ENCODE results near the gene TRIM22.
"Not testable (repeated sequence)": the region's sequence is repeated elsewhere in the genome, so short reads cannot be mapped to it uniquely, and the experiment has no call there.

Gene TRIM22

DNA sequence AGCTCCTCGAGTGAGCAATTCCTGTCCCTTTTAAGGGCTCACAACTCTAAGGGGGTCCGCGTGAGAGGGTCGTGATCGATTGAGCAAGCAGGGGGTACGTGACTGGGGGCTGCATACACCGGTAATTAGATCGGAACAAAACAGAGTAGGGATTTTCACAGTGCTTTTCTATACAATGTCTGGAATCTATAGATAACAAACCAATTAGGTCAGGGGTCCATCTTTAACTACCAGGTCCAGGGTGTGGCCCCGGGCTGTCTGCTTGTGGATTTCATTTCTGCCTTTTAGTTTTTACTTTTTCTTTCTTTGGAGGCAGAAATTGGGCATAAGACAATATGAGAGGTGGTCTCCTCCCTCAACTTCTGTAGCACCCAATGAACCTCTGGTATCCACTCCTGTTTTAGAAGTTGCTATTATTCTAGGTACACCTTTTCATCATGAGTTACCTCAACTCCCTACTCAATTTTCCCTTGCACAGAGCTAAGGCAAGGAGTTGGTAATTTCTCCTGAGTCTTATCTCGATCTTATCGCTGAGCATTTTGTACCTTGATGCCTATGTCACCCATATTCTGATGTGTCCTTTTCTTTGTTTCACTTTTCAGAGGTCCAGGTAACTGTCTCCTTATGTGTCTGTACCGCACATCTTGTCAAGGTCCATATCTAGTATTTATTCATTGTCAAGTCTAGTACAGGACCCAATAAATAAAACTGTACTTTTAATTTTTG lies 1.8 kb downstream of the TRIM22 start:
- not testable (repeated sequence) for DNase-seq

DNA sequence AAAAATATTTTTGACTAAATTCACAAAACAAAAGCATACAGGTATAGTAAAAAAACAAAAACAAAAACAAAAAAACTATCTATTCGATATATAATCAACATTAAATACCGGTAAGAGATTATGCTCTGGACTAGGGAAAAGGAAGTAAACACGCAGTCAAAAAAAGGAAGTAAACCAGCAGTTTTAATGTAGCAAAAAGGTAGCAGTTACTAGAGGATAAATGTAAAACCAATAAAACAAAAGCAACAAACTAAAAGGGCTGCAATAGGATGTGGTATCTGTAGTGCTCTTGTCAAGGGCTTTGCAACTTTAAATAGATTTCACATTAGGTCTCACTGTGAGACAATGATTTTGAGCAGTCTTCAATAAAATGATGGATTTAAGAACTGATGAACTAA lies 2.4 kb downstream of the TRIM22 start:
- no peak for DNase-seq

DNA sequence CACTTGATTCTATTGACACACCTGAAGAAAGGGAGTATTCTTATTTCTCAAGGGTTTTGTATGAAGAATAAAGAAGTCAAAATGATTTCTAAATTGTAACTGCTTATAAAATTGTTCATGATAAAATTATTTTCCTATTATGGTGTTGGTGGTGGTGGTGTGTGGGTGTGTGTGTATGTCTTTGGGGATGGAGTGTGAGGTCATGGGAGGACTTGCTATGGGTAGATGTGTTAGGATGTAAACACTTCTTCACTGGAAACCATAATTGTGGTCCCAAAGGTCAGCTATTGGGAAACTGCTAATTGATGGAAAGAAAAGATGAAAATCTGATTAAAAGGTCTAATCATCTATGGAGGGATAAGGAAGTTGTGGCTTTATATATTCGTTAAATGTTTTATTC lies 5.1 kb downstream of the TRIM22 start:
- no peak for DNase-seq

GRCh38 chr11:5695580-5695979 lies 6.0 kb downstream of the TRIM22 start:
- no peak for DNase-seq

DNA sequence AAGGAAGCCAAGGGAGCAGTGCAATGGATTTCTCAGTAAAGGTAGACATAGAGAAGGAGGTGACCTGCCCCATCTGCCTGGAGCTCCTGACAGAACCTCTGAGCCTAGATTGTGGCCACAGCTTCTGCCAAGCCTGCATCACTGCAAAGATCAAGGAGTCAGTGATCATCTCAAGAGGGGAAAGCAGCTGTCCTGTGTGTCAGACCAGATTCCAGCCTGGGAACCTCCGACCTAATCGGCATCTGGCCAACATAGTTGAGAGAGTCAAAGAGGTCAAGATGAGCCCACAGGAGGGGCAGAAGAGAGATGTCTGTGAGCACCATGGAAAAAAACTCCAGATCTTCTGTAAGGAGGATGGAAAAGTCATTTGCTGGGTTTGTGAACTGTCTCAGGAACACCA lies 6.6 kb downstream of the TRIM22 start:
- no peak for DNase-seq

- DNase-seq = no peak
Observed at GRCh38 chr11:5698281-5698680, 8.7 kb downstream of the TRIM22 start.

DNA sequence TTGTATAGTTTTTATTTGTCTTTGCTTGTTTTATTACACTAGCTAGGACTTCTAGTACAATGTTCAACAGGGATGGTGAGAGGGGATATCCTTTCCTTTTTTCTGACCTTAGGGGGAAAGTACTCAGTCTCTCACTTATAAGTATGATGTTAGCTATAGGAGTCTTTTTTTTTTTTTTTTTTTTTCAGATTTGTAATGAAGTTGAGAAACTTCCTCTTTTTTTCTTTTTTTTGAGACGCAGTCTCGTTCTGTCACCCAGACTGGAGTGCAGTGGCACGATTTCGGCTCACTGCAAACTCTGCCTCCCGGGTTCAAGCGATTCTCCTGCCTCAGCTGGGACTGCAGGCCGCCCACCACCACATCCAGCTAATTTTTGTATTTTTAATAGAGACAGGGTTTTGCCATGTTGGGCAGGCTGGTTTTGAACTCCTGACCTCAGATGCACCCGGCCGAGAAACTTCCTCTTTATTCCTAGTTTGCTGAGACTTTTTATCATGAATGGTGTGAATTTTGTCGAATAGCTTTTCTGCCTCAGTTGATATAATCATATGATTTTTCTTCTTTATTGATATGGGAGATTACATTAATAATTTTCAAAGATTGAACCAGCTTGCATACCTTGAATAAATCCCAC lies 10.9 kb downstream of the TRIM22 start:
- no peak for DNase-seq

GRCh38 chr11:5701055-5701577 lies 11.5 kb downstream of the TRIM22 start:
- DNase-seq = no peak

- DNase-seq = no peak
Observed at GRCh38 chr11:5703741-5704536, 14.3 kb downstream of the TRIM22 start.

- DNase-seq = no peak
Observed at GRCh38 chr11:5705688-5706087, 16.1 kb downstream of the TRIM22 start.

GRCh38 chr11:5712507-5712906 lies 22.9 kb downstream of the TRIM22 start:
- DNase-seq = no peak

DNA sequence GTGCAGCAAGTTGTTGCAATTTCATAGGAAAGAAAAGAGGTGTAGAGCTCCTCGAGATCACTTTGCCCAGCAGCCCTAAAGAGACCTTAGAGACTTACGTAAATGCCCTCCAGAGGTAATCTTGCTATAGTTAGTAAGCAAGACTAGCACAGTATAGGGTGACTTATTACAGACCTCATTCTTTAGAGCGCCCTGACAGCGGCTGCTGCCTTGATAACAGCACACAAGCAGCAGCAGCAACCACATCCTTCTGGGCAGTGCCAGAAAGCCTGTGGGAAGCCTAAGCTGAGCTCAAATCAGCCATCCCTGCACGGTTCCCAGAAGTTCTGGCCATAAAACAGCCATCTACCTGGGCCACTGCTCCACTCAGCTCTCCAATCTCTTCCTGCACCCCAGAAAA lies 24.1 kb downstream of the TRIM22 start:
- no peak for DNase-seq

DNA sequence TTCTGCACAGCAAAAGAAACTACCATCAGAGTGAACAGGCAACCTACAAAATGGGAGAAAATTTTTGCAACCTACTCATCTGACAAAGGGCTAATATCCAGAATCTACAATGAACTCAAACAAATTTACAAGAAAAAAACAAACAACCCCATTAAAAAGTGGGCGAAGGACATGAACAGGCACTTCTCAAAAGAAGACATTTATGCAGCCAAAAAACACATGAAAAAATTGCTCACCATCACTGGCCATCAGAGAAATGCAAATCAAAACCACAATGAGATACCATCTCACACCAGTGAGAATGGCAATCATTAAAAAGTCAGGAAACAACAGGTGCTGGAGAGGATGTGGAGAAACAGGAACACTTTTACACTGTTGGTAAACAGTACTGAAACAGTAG lies 26.9 kb downstream of the TRIM22 start:
- DNase-seq = not testable (repeated sequence)

DNA sequence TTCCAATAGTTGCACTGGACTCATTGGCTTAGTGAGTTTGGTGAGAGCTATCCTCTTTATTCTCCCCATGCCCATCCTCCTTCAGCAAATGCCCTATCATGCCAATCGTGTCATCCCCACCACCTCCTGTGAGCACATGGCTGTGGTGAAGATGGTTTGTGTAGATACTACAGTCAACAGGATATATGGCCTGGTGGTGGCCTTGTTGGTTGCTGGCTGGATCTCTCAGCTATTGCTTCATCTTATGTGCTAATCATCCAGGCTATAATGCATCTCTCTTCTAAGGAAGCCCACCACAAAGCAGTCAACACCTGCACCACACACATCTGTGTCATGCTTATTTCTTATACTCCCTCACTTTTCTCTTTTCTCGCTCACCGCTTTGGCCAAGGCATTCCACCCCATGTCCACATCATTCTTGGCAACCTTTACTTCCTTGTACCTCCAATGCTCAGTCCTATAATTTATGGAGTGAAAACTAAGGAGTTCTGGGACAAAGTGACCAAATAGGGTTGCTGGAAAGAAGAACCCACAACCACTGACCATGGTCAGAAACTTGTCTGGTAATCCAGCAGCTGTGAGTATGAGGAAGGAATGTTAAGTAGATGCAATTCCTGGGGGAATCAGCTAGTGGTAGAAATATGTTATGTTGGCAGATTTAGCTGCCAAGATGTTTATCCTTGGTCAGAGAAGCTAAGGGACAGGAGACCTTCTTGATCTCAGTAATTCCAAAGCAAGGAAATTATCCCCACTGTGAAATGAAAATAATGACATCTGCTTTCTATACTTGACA lies 30.3 kb downstream of the TRIM22 start:
- DNase-seq = no peak

DNA sequence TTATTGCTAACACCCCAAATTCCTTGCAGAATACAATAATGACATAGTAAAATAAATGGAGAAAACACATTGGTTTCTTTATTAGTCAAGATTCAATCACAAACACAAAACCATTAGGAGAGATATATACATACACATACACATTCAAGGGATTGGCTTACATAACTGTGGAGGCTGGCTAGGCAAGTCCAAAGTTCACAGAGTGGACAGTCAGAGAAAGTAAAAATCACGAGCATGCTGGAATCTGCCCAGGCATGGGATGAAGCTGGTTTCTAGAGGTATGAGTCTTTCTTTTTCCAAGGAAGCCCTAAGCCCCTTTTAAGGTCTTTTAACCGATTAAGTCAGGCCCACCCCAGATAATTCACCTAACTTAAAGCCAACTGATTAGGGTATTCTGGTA lies 33.0 kb downstream of the TRIM22 start:
- no peak for DNase-seq

GRCh38 chr11:5726351-5726750 lies 36.8 kb downstream of the TRIM22 start:
- DNase-seq = no peak

DNA sequence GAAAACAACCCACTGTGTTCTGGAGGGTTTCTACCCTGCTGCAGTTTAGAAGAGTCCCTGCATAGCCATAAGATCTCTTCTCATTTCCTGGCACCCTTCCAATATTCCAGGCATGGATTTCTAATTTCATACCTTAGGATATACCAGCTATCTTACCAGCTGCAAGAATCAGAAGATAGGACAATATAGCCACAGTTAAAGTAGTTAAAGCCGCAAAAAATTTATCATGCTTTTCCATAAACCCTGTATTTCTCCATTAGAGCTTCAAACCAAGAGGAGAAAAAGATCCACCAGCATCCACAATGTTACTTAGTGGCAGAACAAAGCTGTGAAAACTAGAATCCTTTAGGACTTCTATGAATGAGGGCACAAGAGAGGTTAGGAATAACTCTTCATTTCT lies 38.1 kb downstream of the TRIM22 start:
- no peak for DNase-seq

- no peak for DNase-seq
Observed at GRCh38 chr11:5736396-5736795, 46.8 kb downstream of the TRIM22 start, which contains the start of gene OR56B1. TSS of gene OR56B1 (plus strand) at chr11:5736448. CDS start at chr11:5736517, 69 bp downstream.

GRCh38 chr11:5737091-5737490 lies 47.5 kb downstream of the TRIM22 start:
- DNase-seq = no peak

- DNase-seq = no peak
Observed at GRCh38 chr11:5737670-5738392, 48.2 kb downstream of the TRIM22 start.

DNA sequence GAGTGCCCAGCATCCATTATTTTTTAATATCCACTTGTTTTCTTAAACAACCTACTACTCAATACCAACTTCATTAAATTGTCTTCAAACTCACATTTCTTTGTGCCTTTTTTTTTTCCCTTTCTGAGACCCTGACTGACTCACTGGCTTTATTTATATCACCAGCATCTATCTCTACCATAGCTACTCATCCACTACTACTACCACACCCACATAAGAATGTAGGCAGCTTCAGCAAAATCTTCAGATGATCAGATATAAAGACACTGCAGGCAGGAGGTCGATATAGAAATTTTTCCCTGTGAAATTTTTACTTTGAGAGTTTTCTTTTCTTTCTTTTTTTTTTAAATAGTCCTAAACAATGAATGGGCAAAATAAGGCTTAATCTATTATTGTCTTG lies 48.8 kb downstream of the TRIM22 start:
- DNase-seq = no peak

GRCh38 chr11:5746614-5747013 lies 57.0 kb downstream of the TRIM22 start:
- DNase-seq = no peak

Data from effector CD8-positive, alpha-beta T cell (primary cell).